ENCODE measurements around the gene ZNF710. TPM values are rescaled to one million over a fixed set of nuclear protein-coding genes. Genes with fewer than 3 reads are reported as not detected.

The ZNF710 gene
- total and polyA plus RNA-seq, 3 donors from 2014 or later: 5.7 to 9.4 (median 7.8) TPM

DNA sequence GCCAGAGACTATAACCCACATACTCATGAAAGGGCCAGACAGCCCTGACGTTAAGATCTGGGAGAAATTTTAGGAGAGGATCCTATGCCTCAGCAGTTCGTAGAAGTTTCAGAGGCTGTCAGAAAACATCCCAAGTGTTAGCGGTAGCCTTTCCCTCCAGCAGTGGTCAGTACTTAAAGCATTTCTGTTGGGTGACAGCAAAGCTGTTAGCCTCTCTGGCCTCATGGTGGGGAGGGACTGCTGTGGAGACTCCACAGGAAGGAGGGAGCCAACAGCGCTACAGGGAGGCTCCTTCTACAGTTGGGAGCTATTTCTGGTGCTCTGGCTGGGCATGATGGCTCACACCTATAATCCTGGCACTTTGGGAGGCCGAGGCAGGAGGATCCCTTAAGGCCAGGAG lies 73.8 kb downstream of the ZNF710 start:
- TF ChIP-seq POLR2A (IDR thresholded peaks at IDR 0.05): no peak
- TF ChIP-seq, protein P1, sequence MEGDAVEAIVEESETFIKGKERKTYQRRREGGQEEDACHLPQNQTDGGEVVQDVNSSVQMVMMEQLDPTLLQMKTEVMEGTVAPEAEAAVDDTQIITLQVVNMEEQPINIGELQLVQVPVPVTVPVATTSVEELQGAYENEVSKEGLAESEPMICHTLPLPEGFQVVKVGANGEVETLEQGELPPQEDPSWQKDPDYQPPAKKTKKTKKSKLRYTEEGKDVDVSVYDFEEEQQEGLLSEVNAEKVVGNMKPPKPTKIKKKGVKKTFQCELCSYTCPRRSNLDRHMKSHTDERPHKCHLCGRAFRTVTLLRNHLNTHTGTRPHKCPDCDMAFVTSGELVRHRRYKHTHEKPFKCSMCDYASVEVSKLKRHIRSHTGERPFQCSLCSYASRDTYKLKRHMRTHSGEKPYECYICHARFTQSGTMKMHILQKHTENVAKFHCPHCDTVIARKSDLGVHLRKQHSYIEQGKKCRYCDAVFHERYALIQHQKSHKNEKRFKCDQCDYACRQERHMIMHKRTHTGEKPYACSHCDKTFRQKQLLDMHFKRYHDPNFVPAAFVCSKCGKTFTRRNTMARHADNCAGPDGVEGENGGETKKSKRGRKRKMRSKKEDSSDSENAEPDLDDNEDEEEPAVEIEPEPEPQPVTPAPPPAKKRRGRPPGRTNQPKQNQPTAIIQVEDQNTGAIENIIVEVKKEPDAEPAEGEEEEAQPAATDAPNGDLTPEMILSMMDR (IDR thresholded peaks at IDR 0.05): no peak
- Histone ChIP-seq H3K9me3 (no peaks in the 10 kb centered on the region), H3K27ac (no peak overlapping the region), H3K4me1 (no peaks in the 10 kb centered on the region), H3K4me3 (no peak overlapping the region), H3K36me3 (ENCODE audit: low read depth, missing control alignments) (no peaks in the 10 kb centered on the region), H3K27me3 (no peaks in the 10 kb centered on the region)
- DNase-seq: no peak
- intact Hi-C loops (cut with DNase I; ENCODE audit: low total_unique reads): loop anchor here (10.0 kb wide), 2 partner anchors 170 to 340 kb away; no protein-coding TSS in a partner anchor
- 84 to 85% methylated on average over 5 of the region's 5 CpGs for WGBS, 2 donors

DNA sequence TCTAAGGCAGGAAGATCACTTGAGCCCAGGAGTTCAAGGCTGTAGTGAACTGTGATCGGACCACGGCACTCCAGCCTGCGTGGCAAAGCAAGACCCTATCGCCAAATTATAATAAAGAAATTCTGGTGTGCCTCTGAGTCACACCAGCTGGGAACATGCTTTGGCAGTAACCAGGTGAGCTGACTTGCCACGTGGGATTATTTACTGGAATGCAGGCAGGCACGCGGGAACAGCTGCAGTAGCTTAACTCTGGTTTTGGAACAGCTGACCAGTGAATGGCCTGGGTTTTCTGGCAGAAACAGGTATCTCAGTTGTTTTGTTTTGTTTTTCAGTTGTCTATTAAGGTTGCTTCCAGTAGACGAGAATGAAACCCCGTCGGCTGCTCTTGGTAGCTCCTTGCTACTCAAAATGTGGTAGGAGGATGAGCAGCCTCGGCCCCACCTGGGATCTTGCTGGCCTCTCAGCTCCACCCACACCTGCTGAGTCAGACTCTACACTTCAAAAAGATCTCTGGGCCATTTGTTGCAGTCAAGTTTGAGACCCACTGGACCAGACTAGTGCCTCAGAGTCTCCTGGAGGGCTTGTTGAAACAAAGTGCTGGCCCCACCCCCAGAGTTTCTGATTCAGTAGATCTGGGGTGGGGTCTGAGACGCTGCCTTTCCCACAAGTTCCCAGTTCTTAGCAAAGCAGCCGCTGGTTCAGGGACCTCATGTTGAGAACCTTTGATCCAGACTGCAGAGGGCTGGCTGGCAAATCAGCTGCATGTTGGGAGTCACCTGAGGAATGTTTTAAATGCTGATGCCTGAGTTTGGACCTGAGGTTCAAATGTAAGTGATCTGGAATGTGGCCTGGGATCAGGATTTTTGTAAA lies 74.5 kb downstream of the ZNF710 start:
- no peak overlapping the region for H3K4me3 ChIP-seq
- no peaks in the 10 kb centered on the region for H3K4me1 ChIP-seq
- no peak for DNase-seq
- no peaks in the 10 kb centered on the region for H3K9me3 ChIP-seq
- intact Hi-C loops (cut with DNase I; ENCODE audit: low total_unique reads): loop anchor here (10.0 kb wide), 2 partner anchors 171 to 341 kb away; no protein-coding TSS in a partner anchor
- H3K36me3 ChIP-seq (ENCODE audit: low read depth, missing control alignments): no peaks in the 10 kb centered on the region
- no peaks in the 10 kb centered on the region for H3K27me3 ChIP-seq
- WGBS, 2 donors: 64 to 79% methylated on average over 12 to 13 of the region's 13 CpGs
- no peak for TF ChIP-seq POLR2A (IDR thresholded peaks at IDR 0.05)
- TF ChIP-seq, protein P1 (IDR thresholded peaks at IDR 0.05): no peak
- H3K27ac ChIP-seq: no peak overlapping the region

DNA sequence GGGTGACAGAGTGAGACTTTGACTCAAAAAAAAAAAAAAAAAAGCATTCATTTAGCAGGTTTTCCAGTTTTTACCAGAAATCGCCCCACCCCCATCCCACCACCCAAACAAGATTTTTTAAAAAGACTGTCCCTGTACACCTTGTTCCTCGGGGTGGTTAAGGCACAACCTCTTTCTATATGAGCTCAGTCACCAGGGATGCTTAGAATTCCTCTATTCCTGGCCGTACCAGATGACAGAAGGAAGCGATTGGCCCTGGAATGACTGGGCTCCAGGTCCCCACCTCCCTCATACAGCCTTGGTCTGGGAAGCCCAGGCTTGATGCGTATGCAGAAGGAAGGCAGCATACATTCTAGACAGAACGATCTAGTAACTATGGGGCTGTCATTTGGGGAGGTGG lies 75.6 kb downstream of the ZNF710 start:
- H3K4me3 ChIP-seq: no peak overlapping the region
- H3K4me1 ChIP-seq: no peaks in the 10 kb centered on the region
- TF ChIP-seq, protein P1 (IDR thresholded peaks at IDR 0.05): no peak
- TF ChIP-seq POLR2A (IDR thresholded peaks at IDR 0.05): no peak
- 89 to 94% methylated on average over 6 of the region's 6 CpGs for WGBS, 2 donors
- H3K27me3 ChIP-seq: no peaks in the 10 kb centered on the region
- intact Hi-C loops (cut with DNase I; ENCODE audit: low total_unique reads): loop anchor here (10.0 kb wide), 2 partner anchors 172 to 342 kb away; no protein-coding TSS in a partner anchor
- H3K27ac ChIP-seq: no peak overlapping the region
- DNase-seq: no peak
- no peaks in the 10 kb centered on the region for H3K9me3 ChIP-seq
- H3K36me3 ChIP-seq (ENCODE audit: low read depth, missing control alignments): no peaks in the 10 kb centered on the region

DNA sequence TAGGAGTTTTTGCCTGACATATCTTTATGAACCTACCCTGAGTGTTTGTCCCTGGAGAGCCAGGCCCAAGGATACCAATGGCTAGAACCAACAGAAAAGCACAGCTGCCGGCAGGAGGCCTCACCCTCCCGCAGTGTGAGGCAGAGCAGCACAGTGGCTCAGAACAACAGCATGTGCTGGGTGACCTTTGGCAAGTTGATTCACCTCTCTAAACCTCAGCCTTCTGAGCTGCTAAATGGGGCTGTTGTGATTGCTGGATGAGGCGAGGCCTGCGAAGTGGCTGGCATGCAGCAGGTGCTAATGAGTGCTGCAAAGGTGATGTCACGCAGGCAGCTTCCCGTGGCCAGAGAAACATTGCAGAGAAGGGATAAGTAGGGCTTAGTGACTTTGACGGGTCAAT lies 77.8 kb downstream of the ZNF710 start:
- no peaks in the 10 kb centered on the region for H3K27me3 ChIP-seq
- H3K9me3 ChIP-seq: no peaks in the 10 kb centered on the region
- WGBS, 2 donors: 88 to 91% methylated on average over 5 to 7 of the region's 7 CpGs
- no peak for TF ChIP-seq POLR2A (IDR thresholded peaks at IDR 0.05)
- TF ChIP-seq, protein P1 (IDR thresholded peaks at IDR 0.05): no peak
- no peak for DNase-seq
- H3K4me3 ChIP-seq: no peak overlapping the region
- H3K27ac ChIP-seq: no peak overlapping the region
- H3K4me1 ChIP-seq: no peaks in the 10 kb centered on the region
- intact Hi-C loops (cut with DNase I; ENCODE audit: low total_unique reads): loop anchor here (10.0 kb wide), 2 partner anchors 174 to 344 kb away; no protein-coding TSS in a partner anchor
- H3K36me3 ChIP-seq (ENCODE audit: low read depth, missing control alignments): no peaks in the 10 kb centered on the region

All from testis (tissue), 3 donors.